Thyroid gland (tissue), 4 donors: ENCODE results near the gene GLIPR2. TPM values are rescaled to one million over a fixed set of nuclear protein-coding genes. Genes with fewer than 3 reads are reported as not detected.

Experiments used
- DNase-seq, 2 donors: peaks; one replicate each; pipeline ENCODE4 v3.0.0-alpha.2; 2019
- H3K27ac ChIP-seq, 3 donors: fragments of 200-600 bp; sonication (generic); 1 replicate in 2 of 3; 2 replicates in 1 of 3; pipeline ENCODE4 v1.5.1; 2016 to 2019; ENCODE audit warnings: mild to moderate bottlenecking in 1 of 3, moderate library complexity in 1 of 3
- H3K27me3 ChIP-seq: fragments of 200-600 bp; sonication (generic); one replicate; pipeline ENCODE4 v1.5.1; 2019
- H3K36me3 ChIP-seq, 2 donors: fragments of 200-600 bp; sonication (generic); one replicate each; pipeline ENCODE4 v1.5.1; 2016 to 2019
- H3K4me1 ChIP-seq, 2 donors: fragments of 200-600 bp; sonication (generic); one replicate each; pipeline ENCODE4 v1.5.1; 2017 to 2019
- H3K4me3 ChIP-seq, 3 donors: fragments of 200-600 bp; sonication (generic); replicated peaks in 1 of 3; 1 replicate in 2 of 3; 2 replicates in 1 of 3; pipeline ENCODE4 v1.5.1; 2016; ENCODE audit warnings: mild to moderate bottlenecking in 1 of 3
- H3K9me3 ChIP-seq: fragments of 200-600 bp; sonication (generic); one replicate; pipeline ENCODE4 v1.5.1; 2017
- POLR2A ChIP-seq, 2 donors: fragments of 450-650 bp; IDR thresholded peaks; one replicate each; pipeline ENCODE4 v1.6.1; 2017; ENCODE audit warnings: antibody characterized with exemption in 2 of 2, mild to moderate bottlenecking in 2 of 2, moderate library complexity in 1 of 2
- WGBS, 2 donors: methylation state at CpG; one replicate each; pipeline ENCODE4 v1.1.5; 2017; 5-methylcytosine and 5-hydroxymethylcytosine counted together
- intact Hi-C: fragments of 100-400 bp; cut with DNase I; formaldehyde crosslinking; loops from one replicate; pipeline ENCODE4 v1.15.1; 2023
- total RNA-seq, 4 donors: library from RNA; depleted of rRNA; stranded (reverse); fragments of >200 nt; gene quantifications; one replicate each; pipeline ENCODE4 v1.2.3, GENCODE V29; 2016
- TF ChIP-seq, protein P1 (sequence below), 6 experiments: fragments of 200-600 bp in 3 of 6; fragments of 450-650 bp in 3 of 6; sonication (generic) in 3 of 6; IDR thresholded peaks; one replicate each; pipeline ENCODE4 v1.5.1; 2016 to 2019; ENCODE audit warnings: antibody characterized with exemption in 6 of 6, mild to moderate bottlenecking in 2 of 6, inconsistent platforms in 1 of 6, moderate library complexity in 1 of 6

The GLIPR2 gene
- total RNA-seq, 4 donors from 2014 or later = 15.6 to 25.1 (median 20.4) TPM

- no peaks in the 10 kb centered on the region for H3K36me3 ChIP-seq
- TF ChIP-seq POLR2A (IDR thresholded peaks at IDR 0.05) = no peak
- intact Hi-C loops = no loop called here
Observed at GRCh38 chr9:36121971-36122370, 14.6 kb upstream of the GLIPR2 start.

DNA sequence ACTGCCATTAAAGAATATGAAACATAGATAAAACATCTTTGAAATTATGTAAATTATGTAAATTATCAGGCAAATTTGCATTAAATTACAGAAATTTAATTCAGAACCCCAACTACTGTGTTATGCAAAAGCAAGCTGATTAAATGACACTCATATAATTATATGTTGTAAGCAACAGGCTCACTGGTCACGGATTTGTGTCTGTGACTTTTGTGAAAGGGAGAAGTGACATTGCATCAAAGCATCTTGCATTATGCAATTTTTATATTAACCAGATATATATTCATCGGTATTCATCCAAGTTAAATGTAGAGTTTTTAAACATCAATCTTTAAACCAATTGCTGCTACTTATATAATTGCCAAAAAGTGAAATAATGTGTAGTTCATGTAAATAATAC is 13.0 kb upstream of the GLIPR2 start:
- no peak overlapping the region for H3K4me3 ChIP-seq
- WGBS, 2 donors = 97 to 99% methylated on average over 2 of the region's 2 CpGs
- intact Hi-C loops = no loop called here
- TF ChIP-seq, protein P1, sequence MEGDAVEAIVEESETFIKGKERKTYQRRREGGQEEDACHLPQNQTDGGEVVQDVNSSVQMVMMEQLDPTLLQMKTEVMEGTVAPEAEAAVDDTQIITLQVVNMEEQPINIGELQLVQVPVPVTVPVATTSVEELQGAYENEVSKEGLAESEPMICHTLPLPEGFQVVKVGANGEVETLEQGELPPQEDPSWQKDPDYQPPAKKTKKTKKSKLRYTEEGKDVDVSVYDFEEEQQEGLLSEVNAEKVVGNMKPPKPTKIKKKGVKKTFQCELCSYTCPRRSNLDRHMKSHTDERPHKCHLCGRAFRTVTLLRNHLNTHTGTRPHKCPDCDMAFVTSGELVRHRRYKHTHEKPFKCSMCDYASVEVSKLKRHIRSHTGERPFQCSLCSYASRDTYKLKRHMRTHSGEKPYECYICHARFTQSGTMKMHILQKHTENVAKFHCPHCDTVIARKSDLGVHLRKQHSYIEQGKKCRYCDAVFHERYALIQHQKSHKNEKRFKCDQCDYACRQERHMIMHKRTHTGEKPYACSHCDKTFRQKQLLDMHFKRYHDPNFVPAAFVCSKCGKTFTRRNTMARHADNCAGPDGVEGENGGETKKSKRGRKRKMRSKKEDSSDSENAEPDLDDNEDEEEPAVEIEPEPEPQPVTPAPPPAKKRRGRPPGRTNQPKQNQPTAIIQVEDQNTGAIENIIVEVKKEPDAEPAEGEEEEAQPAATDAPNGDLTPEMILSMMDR (IDR thresholded peaks at IDR 0.05) = no peak
- no peak for TF ChIP-seq POLR2A (IDR thresholded peaks at IDR 0.05)
- no peak for DNase-seq
- no peaks in the 10 kb centered on the region for H3K27me3 ChIP-seq
- H3K27ac ChIP-seq = no peak overlapping the region
- no peaks in the 10 kb centered on the region for H3K36me3 ChIP-seq
- H3K9me3 ChIP-seq = no peaks in the 10 kb centered on the region
- peaks cover 11 to 12% of the 10 kb centered on the region in 2 donors for H3K4me1 ChIP-seq

More at GRCh38 chr9:36121971-36122370, 14.6 kb upstream of the GLIPR2 start:
- no peak overlapping the region for H3K4me3 ChIP-seq
- no peaks in the 10 kb centered on the region for H3K9me3 ChIP-seq
- H3K4me1 ChIP-seq = peaks cover 16 to 17% of the 10 kb centered on the region in 2 donors
- DNase-seq = no peak
- no peak overlapping the region for H3K27ac ChIP-seq
- no peaks in the 10 kb centered on the region for H3K27me3 ChIP-seq
- WGBS, 2 donors = 93% methylated on average over 7 of the region's 7 CpGs

GRCh38 chr9:36125062-36125855 is 11.3 kb upstream of the GLIPR2 start:
- intact Hi-C loops = no loop called here
- TF ChIP-seq POLR2A (IDR thresholded peaks at IDR 0.05) = no peak
- TF ChIP-seq, protein P1 (IDR thresholded peaks at IDR 0.05) = no peak
- Histone ChIP-seq H3K9me3 (no peaks in the 10 kb centered on the region), H3K27ac (no peak overlapping the region), H3K27me3 (no peaks in the 10 kb centered on the region), H3K36me3 (no peaks in the 10 kb centered on the region), H3K4me1 (no peaks in the 10 kb centered on the region), H3K4me3 (no peak overlapping the region)
- DNase-seq = no peak
- 82 to 85% methylated on average over 10 of the region's 10 CpGs for WGBS, 2 donors

GRCh38 chr9:36126016-36126730 is 10.4 kb upstream of the GLIPR2 start:
- TF ChIP-seq, protein P1 (IDR thresholded peaks at IDR 0.05) = no peak
- TF ChIP-seq POLR2A (IDR thresholded peaks at IDR 0.05) = no peak
- no peak for DNase-seq
- Histone ChIP-seq H3K27ac (no peak overlapping the region), H3K9me3 (no peaks in the 10 kb centered on the region), H3K4me1 (no peaks in the 10 kb centered on the region), H3K27me3 (no peaks in the 10 kb centered on the region), H3K36me3 (no peaks in the 10 kb centered on the region), H3K4me3 (no peak overlapping the region)
- 76 to 81% methylated on average over 5 to 7 of the region's 7 CpGs for WGBS, 2 donors
- intact Hi-C loops = no loop called here

DNA sequence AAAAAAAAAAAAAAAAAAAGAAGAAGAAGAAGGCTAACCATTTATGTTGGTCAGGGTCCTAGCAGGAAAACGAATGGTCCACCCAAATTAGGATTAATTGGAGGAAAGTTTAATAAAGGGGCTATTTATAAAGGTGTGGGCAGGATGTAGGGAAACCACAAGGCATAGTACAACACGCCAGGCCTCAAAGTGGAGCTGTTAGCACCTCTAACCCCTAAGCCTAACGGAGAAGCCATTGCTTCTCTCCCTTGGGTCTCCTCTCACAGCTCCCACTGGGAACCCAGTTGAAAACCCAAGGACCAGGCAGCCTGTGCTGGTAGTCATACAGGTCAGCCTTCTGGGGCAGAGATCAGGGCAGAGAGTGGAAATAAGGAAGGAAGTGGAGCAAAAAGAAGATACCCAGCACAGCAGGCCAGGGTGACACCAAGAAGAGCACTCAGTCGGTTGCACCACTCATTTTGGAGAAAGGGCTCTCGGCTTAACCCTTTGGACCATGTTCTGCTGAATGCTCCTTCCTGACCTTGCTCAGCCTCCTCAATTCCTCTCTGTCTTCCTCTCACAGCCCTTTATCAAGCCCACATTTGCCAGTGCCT is 8.8 kb upstream of the GLIPR2 start:
- Histone ChIP-seq H3K27me3 (no peaks in the 10 kb centered on the region), H3K4me1 (no peaks in the 10 kb centered on the region), H3K4me3 (no peak overlapping the region), H3K36me3 (no peaks in the 10 kb centered on the region), H3K27ac (no peak overlapping the region), H3K9me3 (no peaks in the 10 kb centered on the region)
- 83 to 84% methylated on average over 5 of the region's 5 CpGs for WGBS, 2 donors
- TF ChIP-seq POLR2A (IDR thresholded peaks at IDR 0.05) = no peak
- TF ChIP-seq, protein P1 (IDR thresholded peaks at IDR 0.05) = no peak
- DNase-seq = no peak
- intact Hi-C loops = no loop called here
